Parathyroid adenoma (tissue), 2 donors: Measurements from ENCODE around the gene NPVF.

Experiments
- H2AFZ ChIP-seq: fragments of 300-600 bp; sonication (generic); one replicate; pipeline ENCODE4 v1.7.0; 2017; ENCODE audit warnings: antibody characterized with exemption, mild to moderate bottlenecking
- H3K27ac ChIP-seq: fragments of 300-600 bp; sonication (generic); one replicate; pipeline ENCODE4 v1.7.0; 2017
- H3K27me3 ChIP-seq: fragments of 300-600 bp; sonication (generic); one replicate; pipeline ENCODE4 v1.7.0; 2017; ENCODE audit warnings: low read length; ENCODE audit not compliant: control insufficient read depth, insufficient read depth
- H3K36me3 ChIP-seq: fragments of 300-600 bp; sonication (generic); one replicate; pipeline ENCODE4 v1.7.0; 2017; ENCODE audit warnings: low read length; ENCODE audit not compliant: control insufficient read depth, insufficient read depth
- H3K4me1 ChIP-seq: fragments of 300-600 bp; sonication (generic); one replicate; pipeline ENCODE4 v1.7.0; 2017; ENCODE audit warnings: control low read depth
- H3K4me2 ChIP-seq: fragments of 300-600 bp; sonication (generic); one replicate; pipeline ENCODE4 v1.7.0; 2017; ENCODE audit warnings: low read length
- H3K4me3 ChIP-seq: fragments of 300-600 bp; sonication (generic); one replicate; pipeline ENCODE4 v1.7.0; 2017; ENCODE audit warnings: low read depth, low read length
- H3K79me2 ChIP-seq: fragments of 300-600 bp; sonication (generic); one replicate; pipeline ENCODE4 v1.7.0; 2017; ENCODE audit warnings: control low read depth
- H3K9ac ChIP-seq: fragments of 300-600 bp; sonication (generic); one replicate; pipeline ENCODE4 v1.7.0; 2017; ENCODE audit warnings: mild to moderate bottlenecking
- H3K9me3 ChIP-seq: fragments of 300-600 bp; sonication (generic); one replicate; pipeline ENCODE4 v1.7.0; 2017; ENCODE audit warnings: low read length; ENCODE audit not compliant: control insufficient read depth
- TF ChIP-seq, protein P1 (sequence below): fragments of 300-600 bp; sonication (generic); IDR thresholded peaks from one replicate; pipeline ENCODE4 v1.7.0; 2017; ENCODE audit warnings: antibody characterized with exemption, mild to moderate bottlenecking
- donor health status: primary hyperparathyroidism.

The NPVF gene

DNA sequence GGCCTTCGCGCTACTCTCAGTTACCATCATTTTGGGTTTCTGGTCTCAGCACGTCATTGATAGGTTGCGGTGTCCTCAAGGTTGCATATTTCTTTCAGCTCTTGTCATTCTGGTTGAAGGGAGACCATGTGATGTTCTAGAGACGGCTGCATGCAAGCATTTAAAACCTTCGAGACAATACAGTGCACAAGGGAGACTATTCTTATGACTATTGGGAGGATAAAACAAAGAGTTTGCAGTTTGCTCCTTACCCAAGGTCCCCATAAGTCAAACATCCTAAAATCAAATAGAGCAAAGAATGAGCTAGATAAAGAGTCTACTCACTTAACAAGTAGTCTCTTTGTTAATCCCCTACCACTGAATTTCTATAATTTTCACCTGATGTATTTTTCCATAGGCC is 39.1 kb downstream of the NPVF start:
- H3K9ac ChIP-seq: no peak overlapping the region
- no peaks in the 10 kb centered on the region for H3K9me3 ChIP-seq
- no peaks in the 10 kb centered on the region for H3K36me3 ChIP-seq
- no peak overlapping the region for H3K4me2 ChIP-seq
- H3K27ac ChIP-seq: no peak overlapping the region
- no peak overlapping the region for H2AFZ ChIP-seq
- H3K79me2 ChIP-seq: no peaks in the 10 kb centered on the region
- TF ChIP-seq, protein P1, sequence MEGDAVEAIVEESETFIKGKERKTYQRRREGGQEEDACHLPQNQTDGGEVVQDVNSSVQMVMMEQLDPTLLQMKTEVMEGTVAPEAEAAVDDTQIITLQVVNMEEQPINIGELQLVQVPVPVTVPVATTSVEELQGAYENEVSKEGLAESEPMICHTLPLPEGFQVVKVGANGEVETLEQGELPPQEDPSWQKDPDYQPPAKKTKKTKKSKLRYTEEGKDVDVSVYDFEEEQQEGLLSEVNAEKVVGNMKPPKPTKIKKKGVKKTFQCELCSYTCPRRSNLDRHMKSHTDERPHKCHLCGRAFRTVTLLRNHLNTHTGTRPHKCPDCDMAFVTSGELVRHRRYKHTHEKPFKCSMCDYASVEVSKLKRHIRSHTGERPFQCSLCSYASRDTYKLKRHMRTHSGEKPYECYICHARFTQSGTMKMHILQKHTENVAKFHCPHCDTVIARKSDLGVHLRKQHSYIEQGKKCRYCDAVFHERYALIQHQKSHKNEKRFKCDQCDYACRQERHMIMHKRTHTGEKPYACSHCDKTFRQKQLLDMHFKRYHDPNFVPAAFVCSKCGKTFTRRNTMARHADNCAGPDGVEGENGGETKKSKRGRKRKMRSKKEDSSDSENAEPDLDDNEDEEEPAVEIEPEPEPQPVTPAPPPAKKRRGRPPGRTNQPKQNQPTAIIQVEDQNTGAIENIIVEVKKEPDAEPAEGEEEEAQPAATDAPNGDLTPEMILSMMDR: no peak
- H3K4me3 ChIP-seq: no peak overlapping the region
- no peaks in the 10 kb centered on the region for H3K27me3 ChIP-seq
- no peaks in the 10 kb centered on the region for H3K4me1 ChIP-seq

DNA sequence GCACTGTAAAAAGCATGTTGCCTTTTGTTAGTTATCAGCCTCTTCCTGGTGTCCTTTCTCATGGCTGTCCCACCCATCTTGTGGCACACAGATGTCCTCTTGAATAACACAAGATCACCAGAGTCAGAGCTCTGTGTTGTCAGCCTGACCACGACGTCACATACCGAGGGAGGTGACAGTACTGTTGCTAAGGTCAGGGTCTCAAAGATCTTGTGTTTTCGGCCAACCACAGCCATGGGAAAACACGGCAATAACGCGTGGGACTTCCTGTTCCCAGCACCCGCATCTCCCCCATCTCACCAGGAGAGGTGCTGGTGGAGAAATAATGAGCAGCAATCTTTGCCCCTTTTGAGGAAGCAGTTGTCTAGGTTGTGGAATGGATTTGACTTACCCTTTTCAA is 40.4 kb downstream of the NPVF start:
- H3K4me3 ChIP-seq: no peak overlapping the region
- H3K9ac ChIP-seq: no peak overlapping the region
- no peaks in the 10 kb centered on the region for H3K36me3 ChIP-seq
- no peaks in the 10 kb centered on the region for H3K4me1 ChIP-seq
- no peaks in the 10 kb centered on the region for H3K79me2 ChIP-seq
- no peak overlapping the region for H3K4me2 ChIP-seq
- H2AFZ ChIP-seq: no peak overlapping the region
- H3K27me3 ChIP-seq: no peaks in the 10 kb centered on the region
- TF ChIP-seq, protein P1: no peak
- no peak overlapping the region for H3K27ac ChIP-seq
- H3K9me3 ChIP-seq: no peaks in the 10 kb centered on the region

DNA sequence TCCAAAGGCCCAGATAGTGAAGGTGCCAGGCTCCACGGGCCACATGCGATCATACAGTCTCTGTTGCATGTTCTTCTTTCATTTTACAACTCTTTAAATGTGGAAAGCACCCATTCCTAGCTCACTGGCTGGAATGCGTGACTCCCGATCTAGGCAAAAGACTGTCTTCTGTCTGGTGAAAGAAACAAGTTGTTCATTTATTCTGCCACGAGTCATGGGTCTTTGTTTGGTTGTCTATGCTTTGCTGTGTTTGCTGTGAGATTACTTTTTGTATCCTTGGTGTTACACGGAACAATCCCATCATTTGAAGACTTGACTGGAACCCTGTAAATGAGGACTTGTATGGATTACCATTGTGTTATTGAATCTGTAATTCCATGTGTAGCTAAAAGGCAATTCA is 41.9 kb downstream of the NPVF start:
- Histone ChIP-seq H3K36me3 (no peaks in the 10 kb centered on the region), H3K79me2 (no peaks in the 10 kb centered on the region), H3K4me3 (no peak overlapping the region), H3K9me3 (no peaks in the 10 kb centered on the region), H3K27me3 (no peaks in the 10 kb centered on the region), H3K4me1 (no peaks in the 10 kb centered on the region), H3K27ac (no peak overlapping the region), H3K4me2 (no peak overlapping the region), H2AFZ (no peak overlapping the region), H3K9ac (no peak overlapping the region)
- TF ChIP-seq, protein P1: no peak

DNA sequence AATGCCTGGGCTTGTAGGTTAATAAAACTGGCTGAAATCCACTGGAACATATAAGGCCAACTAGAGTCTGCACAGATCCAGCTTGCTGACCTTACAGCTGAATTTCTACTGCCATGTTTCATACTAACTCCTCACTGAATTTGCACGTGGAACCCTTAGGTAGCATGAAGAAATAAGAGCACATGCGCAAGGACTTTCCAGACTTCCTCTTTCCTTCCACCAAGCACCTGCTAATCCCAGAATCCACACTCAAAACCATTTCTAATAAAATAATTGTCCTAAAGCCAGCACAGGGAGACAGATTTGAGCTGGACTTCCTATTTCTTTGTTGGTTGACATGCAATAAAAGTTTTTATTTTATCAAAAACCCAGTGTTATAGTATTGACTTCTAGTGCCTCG is 46.8 kb downstream of the NPVF start:
- Histone ChIP-seq H3K9me3 (no peaks in the 10 kb centered on the region), H3K9ac (no peak overlapping the region), H3K4me1 (peaks cover 10% of the 10 kb centered on the region), H3K4me2 (no peak overlapping the region), H3K27me3 (no peaks in the 10 kb centered on the region), H3K36me3 (no peaks in the 10 kb centered on the region), H3K4me3 (no peak overlapping the region), H3K79me2 (no peaks in the 10 kb centered on the region), H2AFZ (no peak overlapping the region), H3K27ac (no peak overlapping the region)
- TF ChIP-seq, protein P1: no peak

DNA sequence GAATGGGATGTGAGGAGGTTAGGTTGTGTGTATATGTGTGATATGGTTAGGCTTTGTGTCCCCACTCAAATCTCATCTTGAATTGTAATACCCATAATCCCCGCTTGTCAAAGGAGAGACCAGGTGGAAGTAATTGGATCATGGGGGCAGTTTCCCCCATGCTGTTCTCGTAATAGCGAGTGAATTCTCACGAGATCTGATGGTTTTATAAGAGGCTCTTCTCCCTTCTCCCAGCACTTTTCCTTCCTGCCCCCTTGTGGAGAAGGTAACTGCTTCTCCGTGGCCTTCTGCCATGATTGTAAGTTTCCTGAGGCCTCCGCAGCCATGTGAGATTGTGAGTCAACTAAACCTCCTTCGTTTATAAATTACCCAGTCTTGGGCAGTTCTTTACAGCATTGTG is 47.3 kb downstream of the NPVF start:
- no peaks in the 10 kb centered on the region for H3K36me3 ChIP-seq
- H3K27me3 ChIP-seq: no peaks in the 10 kb centered on the region
- H3K4me2 ChIP-seq: no peak overlapping the region
- TF ChIP-seq, protein P1: no peak
- H3K9me3 ChIP-seq: no peaks in the 10 kb centered on the region
- peak overlapping the region; percentile 100 for H2AFZ ChIP-seq
- no peak overlapping the region for H3K27ac ChIP-seq
- H3K79me2 ChIP-seq: no peaks in the 10 kb centered on the region
- H3K4me1 ChIP-seq: peaks cover 10% of the 10 kb centered on the region
- peak overlapping the region; percentile 47 for H3K9ac ChIP-seq
- peak overlapping the region; percentile 62 for H3K4me3 ChIP-seq
